Trophoblast cell (in vitro differentiated cells and primary cell): ENCODE data around the gene ARHGAP8.
"Not testable (repeated sequence)": the region's sequence is repeated elsewhere in the genome, so short reads cannot be mapped to it uniquely, and the experiment has no call there.

ENCODE experiments used
- DNase-seq, 2 donors: peaks; one replicate each; pipeline ENCODE4 v3.0.0-alpha.2; 2016
- H2AFZ ChIP-seq: 2 replicates; pipeline ENCODE4 v1.6.1; 2013; ENCODE audit warnings: low read length, moderate library complexity, mild to moderate bottlenecking; ENCODE audit not compliant: insufficient read depth, poor library complexity
- H2AK5ac ChIP-seq: 2 replicates; pipeline ENCODE4 v1.6.1; 2013; ENCODE audit warnings: mild to moderate bottlenecking, low read length
- H2BK120ac ChIP-seq: 2 replicates; pipeline ENCODE4 v1.6.1; 2013; ENCODE audit warnings: low read length, mild to moderate bottlenecking, moderate library complexity; ENCODE audit not compliant: insufficient read depth, poor library complexity
- H2BK12ac ChIP-seq: 2 replicates; pipeline ENCODE4 v1.6.1; 2013; ENCODE audit warnings: mild to moderate bottlenecking, low read length, moderate library complexity
- H2BK5ac ChIP-seq: 2 replicates; pipeline ENCODE4 v1.6.1; 2013; ENCODE audit warnings: low read length, low read depth, moderate library complexity, mild to moderate bottlenecking; ENCODE audit not compliant: poor library complexity
- H3K14ac ChIP-seq: 2 replicates; pipeline ENCODE4 v1.6.1; 2013; ENCODE audit warnings: mild to moderate bottlenecking, low read length
- H3K18ac ChIP-seq: 2 replicates; pipeline ENCODE4 v1.6.1; 2013; ENCODE audit warnings: mild to moderate bottlenecking, low read length
- H3K23ac ChIP-seq: 2 replicates; pipeline ENCODE4 v1.6.1; 2013; ENCODE audit warnings: low read length
- H3K27ac ChIP-seq: 2 replicates; pipeline ENCODE4 v1.5.1; 2013; ENCODE audit warnings: low read depth, mild to moderate bottlenecking, inconsistent platforms, low read length, moderate library complexity
- H3K27me3 ChIP-seq: 2 replicates; pipeline ENCODE4 v1.6.1; 2013; ENCODE audit warnings: inconsistent platforms, mild to moderate bottlenecking, low read length, moderate library complexity; ENCODE audit not compliant: insufficient read depth
- H3K36me3 ChIP-seq, 2 experiments: 1 replicate in 1 of 2; 2 replicates in 1 of 2; pipeline ENCODE4 v1.6.1; 2013; ENCODE audit warnings: low read length in 2 of 2, mild to moderate bottlenecking in 2 of 2, moderate library complexity in 1 of 2; ENCODE audit not compliant: insufficient read depth in 2 of 2, control insufficient read depth in 1 of 2
- H3K4ac ChIP-seq: 2 replicates; pipeline ENCODE4 v1.6.1; 2013; ENCODE audit warnings: low read depth, mild to moderate bottlenecking, low read length, moderate library complexity
- H3K4me1 ChIP-seq, 2 experiments: 1 replicate in 1 of 2; 2 replicates in 1 of 2; pipeline ENCODE4 v1.6.1; 2013; ENCODE audit warnings: low read length in 2 of 2, mild to moderate bottlenecking in 2 of 2, moderate library complexity in 1 of 2; ENCODE audit not compliant: insufficient read depth in 2 of 2, control insufficient read depth in 1 of 2
- H3K4me2 ChIP-seq: 2 replicates; pipeline ENCODE4 v1.6.1; 2013; ENCODE audit warnings: inconsistent platforms, mild to moderate bottlenecking, low read length, moderate library complexity
- H3K4me3 ChIP-seq: 2 replicates; pipeline ENCODE4 v1.5.1; 2013; ENCODE audit warnings: mild to moderate bottlenecking, low read depth, low read length, inconsistent platforms
- H3K79me1 ChIP-seq: one replicate; pipeline ENCODE4 v1.6.1; 2013; ENCODE audit warnings: low read length
- H3K79me2 ChIP-seq: 2 replicates; pipeline ENCODE4 v1.6.1; 2013; ENCODE audit warnings: low read length, mild to moderate bottlenecking; ENCODE audit not compliant: control insufficient read depth, insufficient read depth, poor library complexity
- H3K9ac ChIP-seq: 2 replicates; pipeline ENCODE4 v1.6.1; 2013; ENCODE audit warnings: mild to moderate bottlenecking, low read length
- H3K9me3 ChIP-seq: 2 replicates; pipeline ENCODE4 v1.6.1; 2013; ENCODE audit warnings: low read depth, mild to moderate bottlenecking, control low read depth, inconsistent platforms, low read length; ENCODE audit not compliant: insufficient read depth
- H4K12ac ChIP-seq: 2 replicates; pipeline ENCODE4 v1.6.1; 2013; ENCODE audit warnings: low read depth, mild to moderate bottlenecking, low read length, moderate library complexity
- H4K8ac ChIP-seq: 2 replicates; pipeline ENCODE4 v1.6.1; 2013; ENCODE audit warnings: low read depth, mild to moderate bottlenecking, low read length, moderate library complexity
- H4K91ac ChIP-seq: one replicate; pipeline ENCODE4 v1.6.1; 2013; ENCODE audit warnings: low read depth, mild to moderate bottlenecking, low read length, moderate library complexity
- WGBS: extraction: QIAGEN DNeasy Blood & Tissue Kit; methylation state at CpG from one replicate; pipeline ENCODE4 v1.1.7; 2013; ENCODE audit warnings: missing lambda C conversion rate; ENCODE audit not compliant: insufficient read length, insufficient coverage; ENCODE audit errors: extremely low coverage; 5-methylcytosine and 5-hydroxymethylcytosine counted together

Gene ARHGAP8

DNA sequence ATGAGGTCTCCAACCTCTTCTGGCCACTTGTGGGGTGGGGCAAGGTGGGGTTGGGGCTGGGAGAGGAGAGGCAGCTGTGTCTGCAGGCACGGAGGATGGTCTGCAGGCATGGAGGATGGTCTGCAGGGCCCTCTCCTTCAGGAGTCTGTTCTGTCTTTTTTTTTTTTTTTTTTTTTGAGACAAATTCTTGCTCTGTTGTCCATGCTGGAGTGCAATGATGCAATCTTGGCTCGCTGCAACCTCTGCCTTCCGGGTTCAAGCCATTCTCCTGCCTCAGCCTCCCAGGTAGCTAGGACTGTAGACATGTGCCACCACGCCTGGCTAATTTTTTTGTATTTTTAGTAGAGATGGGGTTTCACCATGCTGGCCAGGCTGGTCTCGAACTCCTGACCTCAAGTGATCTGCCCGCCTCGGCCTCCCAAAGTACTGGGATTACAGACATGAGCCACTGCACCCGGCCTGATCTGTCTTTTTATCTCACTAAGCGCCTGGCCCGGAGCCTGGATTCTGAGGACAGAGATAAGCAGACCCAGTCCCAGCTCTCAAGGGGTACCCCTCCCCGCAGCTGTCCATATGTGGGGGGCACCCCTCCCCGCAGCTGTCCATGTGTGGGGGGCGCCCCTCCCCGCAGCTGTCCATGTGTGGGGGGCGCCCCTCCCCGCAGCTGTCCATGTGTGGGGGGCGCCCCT is 47.7 kb downstream of the ARHGAP8 start:
- H4K91ac ChIP-seq, H3K9me3 ChIP-seq, H3K23ac ChIP-seq, DNase-seq, H4K8ac ChIP-seq, H3K4ac ChIP-seq, H3K79me2 ChIP-seq, H3K4me2 ChIP-seq, H3K9ac ChIP-seq, H3K27me3 ChIP-seq, H2BK12ac ChIP-seq, H3K27ac ChIP-seq, H3K79me1 ChIP-seq, H2BK5ac ChIP-seq, H3K4me3 ChIP-seq, H3K18ac ChIP-seq, H4K12ac ChIP-seq, H2AK5ac ChIP-seq, H3K14ac ChIP-seq, H2AFZ ChIP-seq, H2BK120ac ChIP-seq: not testable (repeated sequence)
- peaks cover 11 to 13% of the 10 kb centered on the region in 2 experiments for H3K4me1 ChIP-seq
- peaks cover 26 to 31% of the 10 kb centered on the region in 2 experiments for H3K36me3 ChIP-seq
- no CpG with 5 or more reads among the region's 17 CpGs for WGBS

DNA sequence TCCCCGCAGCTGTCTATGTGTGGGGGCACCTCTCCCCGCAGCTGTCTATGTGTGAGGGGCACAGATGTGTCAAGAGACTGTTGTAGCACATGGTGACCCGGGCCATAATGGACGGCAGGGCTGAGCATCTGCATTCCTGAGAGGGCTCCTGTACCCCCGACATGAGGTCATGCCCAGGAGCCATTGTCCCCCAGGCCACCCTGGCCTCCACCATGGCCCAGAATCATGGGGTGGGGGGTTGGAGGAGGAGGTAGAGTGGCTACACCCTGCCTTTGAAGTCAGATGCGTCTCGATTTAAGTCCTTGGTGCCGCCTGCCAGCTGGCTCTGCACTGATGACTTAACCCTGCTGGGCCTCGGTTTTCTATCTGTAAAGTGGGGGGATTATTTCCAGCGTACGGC is 49.1 kb downstream of the ARHGAP8 start:
- no peak overlapping the region for H3K9ac ChIP-seq
- no peak overlapping the region for H3K4me2 ChIP-seq
- H3K18ac ChIP-seq = no peak overlapping the region
- no peak overlapping the region for H3K4ac ChIP-seq
- H4K12ac ChIP-seq = no peak overlapping the region
- no peak overlapping the region for H2BK5ac ChIP-seq
- H3K4me3 ChIP-seq = no peak overlapping the region
- H2AFZ ChIP-seq = no peak overlapping the region
- H4K8ac ChIP-seq = no peak overlapping the region
- no peak overlapping the region for H3K14ac ChIP-seq
- H3K36me3 ChIP-seq = peaks cover 26 to 31% of the 10 kb centered on the region in 2 experiments
- no peak overlapping the region for H2AK5ac ChIP-seq
- peaks cover 7 to 11% of the 10 kb centered on the region in 2 experiments for H3K4me1 ChIP-seq
- WGBS = no CpG with 5 or more reads among the region's 11 CpGs
- no peak overlapping the region for H2BK120ac ChIP-seq
- DNase-seq = no peak
- no peak overlapping the region for H4K91ac ChIP-seq
- H3K79me1 ChIP-seq = no peaks in the 10 kb centered on the region
- H2BK12ac ChIP-seq = no peak overlapping the region
- H3K27me3 ChIP-seq = no peaks in the 10 kb centered on the region
- no peaks in the 10 kb centered on the region for H3K9me3 ChIP-seq
- no peaks in the 10 kb centered on the region for H3K79me2 ChIP-seq
- H3K23ac ChIP-seq = no peak overlapping the region
- no peak overlapping the region for H3K27ac ChIP-seq

DNA sequence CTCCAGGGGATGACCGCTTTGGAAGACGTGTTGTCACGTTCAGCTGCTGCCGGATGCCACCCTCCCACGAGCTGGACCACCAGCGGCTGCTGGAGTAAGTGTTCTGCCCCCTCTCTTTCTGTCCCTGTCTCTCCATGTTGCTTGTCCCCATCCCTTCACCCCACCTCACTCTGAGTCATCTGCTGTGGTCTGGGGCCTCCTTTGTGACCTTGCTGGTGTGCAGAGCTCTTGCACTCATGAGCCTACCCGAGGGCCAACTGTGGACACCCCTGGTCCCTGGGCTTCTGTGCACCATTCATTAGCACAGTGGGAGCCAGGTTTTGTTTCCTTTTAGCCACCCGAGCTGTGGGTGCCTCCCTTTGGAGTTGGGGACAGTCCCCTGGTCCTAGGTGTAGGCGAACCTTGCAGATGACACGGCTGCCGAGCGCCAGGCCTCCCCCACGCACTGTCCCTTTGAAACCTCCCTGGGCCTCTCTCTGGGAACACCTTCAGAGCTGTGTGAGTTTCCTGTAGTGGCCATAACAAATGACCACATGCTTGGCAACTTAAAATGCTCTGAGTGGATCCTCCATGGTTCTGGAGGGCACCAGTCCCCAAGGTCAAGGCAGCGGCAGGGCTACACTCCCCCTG is 49.8 kb downstream of the ARHGAP8 start:
- H4K91ac ChIP-seq = no peak overlapping the region
- no peak overlapping the region for H3K23ac ChIP-seq
- no peak overlapping the region for H3K4me3 ChIP-seq
- H2BK12ac ChIP-seq = no peak overlapping the region
- H3K79me1 ChIP-seq = no peaks in the 10 kb centered on the region
- no peak overlapping the region for H3K18ac ChIP-seq
- no peak overlapping the region for H3K9ac ChIP-seq
- WGBS = no CpG with 5 or more reads among the region's 14 CpGs
- no peak overlapping the region for H2AFZ ChIP-seq
- H4K12ac ChIP-seq = no peak overlapping the region
- no peak overlapping the region for H3K4me2 ChIP-seq
- peaks cover 29 to 33% of the 10 kb centered on the region in 2 experiments for H3K36me3 ChIP-seq
- no peak overlapping the region for H3K27ac ChIP-seq
- peaks cover 3 to 8% of the 10 kb centered on the region in 2 experiments for H3K4me1 ChIP-seq
- H3K9me3 ChIP-seq = peaks cover 2% of the 10 kb centered on the region
- DNase-seq = no peak
- no peak overlapping the region for H2BK120ac ChIP-seq
- H2BK5ac ChIP-seq = no peak overlapping the region
- H3K14ac ChIP-seq = no peak overlapping the region
- H3K79me2 ChIP-seq = no peaks in the 10 kb centered on the region
- H3K4ac ChIP-seq = no peak overlapping the region
- H2AK5ac ChIP-seq = no peak overlapping the region
- H3K27me3 ChIP-seq = no peaks in the 10 kb centered on the region
- no peak overlapping the region for H4K8ac ChIP-seq

DNA sequence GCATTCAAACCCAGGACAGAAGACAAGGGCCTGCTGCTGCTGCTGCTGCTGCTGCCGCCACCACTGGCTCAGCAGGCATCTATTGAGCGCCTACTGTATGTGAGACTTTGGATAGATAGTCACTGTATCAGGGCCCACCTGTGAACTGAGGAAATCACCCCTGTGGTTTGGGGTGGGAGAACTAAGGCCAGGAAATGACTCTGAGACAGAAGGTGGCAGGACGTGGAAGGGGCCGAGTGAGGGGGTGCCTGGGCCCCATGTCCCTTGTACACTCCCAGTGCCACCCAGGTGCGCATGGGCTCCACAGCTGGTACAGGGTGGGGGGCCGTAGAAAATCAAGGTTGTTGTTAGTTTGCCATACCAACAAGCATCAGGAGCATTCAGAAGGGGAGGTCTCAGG is 50.6 kb downstream of the ARHGAP8 start:
- WGBS = no CpG with 5 or more reads among the region's 6 CpGs
- Histone ChIP-seq H3K36me3 (peaks cover 29 to 30% of the 10 kb centered on the region in 2 experiments), H3K27me3 (no peaks in the 10 kb centered on the region), H3K9me3 (peaks cover 2% of the 10 kb centered on the region), H2BK120ac (no peak overlapping the region), H4K91ac (no peak overlapping the region), H2AK5ac (no peak overlapping the region), H3K4ac (no peak overlapping the region), H3K9ac (no peak overlapping the region), H2BK12ac (no peak overlapping the region), H3K79me2 (no peaks in the 10 kb centered on the region), H3K18ac (no peak overlapping the region), H4K8ac (no peak overlapping the region), H3K4me1 (peaks cover 3 to 8% of the 10 kb centered on the region in 2 experiments), H2BK5ac (no peak overlapping the region), H3K4me2 (no peak overlapping the region), H3K27ac (no peak overlapping the region), H3K23ac (no peak overlapping the region), H3K79me1 (no peaks in the 10 kb centered on the region), H4K12ac (no peak overlapping the region), H3K14ac (no peak overlapping the region), H2AFZ (no peak overlapping the region), H3K4me3 (no peak overlapping the region)
- DNase-seq = no peak
